Measurements from ENCODE around the gene TMX2.

The TMX2 gene

GRCh38 chr11:57752954-57753353, 40.6 kb downstream of the TMX2 start:
- Histone ChIP-seq H3K4me3 (IDR thresholded peaks at IDR 0.05; ENCODE audit: insufficient read depth, low read depth, low read length) (no peak overlapping the region), H3K9ac (no peak overlapping the region), H3K27ac (no peak overlapping the region), H3K36me3 (ENCODE audit: insufficient read depth) (no peaks in the 10 kb centered on the region), H4K20me1 (ENCODE audit: insufficient read depth) (no peaks in the 10 kb centered on the region), H3K4me2 (no peak overlapping the region), H3K27me3 (ENCODE audit: insufficient read depth, low read depth) (no peaks in the 10 kb centered on the region), H3K79me2 (ENCODE audit: insufficient read depth, low read depth) (no peaks in the 10 kb centered on the region), H3K4me1 (ENCODE audit: low read depth, poor library complexity, severe bottlenecking) (no peaks in the 10 kb centered on the region), H2AFZ (ENCODE audit: low read depth) (no peak overlapping the region)
- no peak for TF ChIP-seq CTCF (conservative IDR thresholded peaks at IDR 0.05; ENCODE audit: low read depth, low read length)

GRCh38 chr11:57758174-57758573, 45.8 kb downstream of the TMX2 start:
- Histone ChIP-seq H4K20me1 (ENCODE audit: insufficient read depth) (no peaks in the 10 kb centered on the region), H3K4me2 (no peak overlapping the region), H3K79me2 (ENCODE audit: insufficient read depth, low read depth) (no peaks in the 10 kb centered on the region), H3K9ac (no peak overlapping the region), H3K27me3 (ENCODE audit: insufficient read depth, low read depth) (no peaks in the 10 kb centered on the region), H3K36me3 (ENCODE audit: insufficient read depth) (no peaks in the 10 kb centered on the region), H3K4me1 (ENCODE audit: low read depth, poor library complexity, severe bottlenecking) (no peaks in the 10 kb centered on the region), H3K4me3 (IDR thresholded peaks at IDR 0.05; ENCODE audit: insufficient read depth, low read depth, low read length) (no peak overlapping the region), H3K27ac (no peak overlapping the region), H2AFZ (ENCODE audit: low read depth) (no peak overlapping the region)
- TF ChIP-seq CTCF (conservative IDR thresholded peaks at IDR 0.05; ENCODE audit: low read depth, low read length): no peak

GRCh38 chr11:57761301-57762234, 49.2 kb downstream of the TMX2 start, which contains the start of gene CTNND1:
Gene CTNND1, plus strand, starts transcription at chr11:57761802. Its CDS starts 29,677 bp downstream, at chr11:57791479.
- H3K9ac ChIP-seq: no peak within 1 kb of the TSS

GRCh38 chr11:57762235-57762861, 50.0 kb downstream of the TMX2 start:
- Histone ChIP-seq H3K9ac (no peak overlapping the region), H3K36me3 (ENCODE audit: insufficient read depth) (no peaks in the 10 kb centered on the region), H4K20me1 (ENCODE audit: insufficient read depth) (no peaks in the 10 kb centered on the region), H2AFZ (ENCODE audit: low read depth) (no peak overlapping the region), H3K79me2 (ENCODE audit: insufficient read depth, low read depth) (no peaks in the 10 kb centered on the region), H3K27me3 (ENCODE audit: insufficient read depth, low read depth) (no peaks in the 10 kb centered on the region), H3K4me1 (ENCODE audit: low read depth, poor library complexity, severe bottlenecking) (no peaks in the 10 kb centered on the region), H3K4me3 (IDR thresholded peaks at IDR 0.05; ENCODE audit: insufficient read depth, low read depth, low read length) (no peak overlapping the region), H3K27ac (no peak overlapping the region), H3K4me2 (no peak overlapping the region)
- no peak for TF ChIP-seq CTCF (conservative IDR thresholded peaks at IDR 0.05; ENCODE audit: low read depth, low read length)

More at GRCh38 chr11:57761301-57762234, 49.2 kb downstream of the TMX2 start, which contains the start of gene CTNND1:
- no peak within 1 kb of the TSS for H3K27ac ChIP-seq
- H3K36me3 ChIP-seq (ENCODE audit: insufficient read depth): no peaks in the 10 kb centered on the region
- no peak within 1 kb of the TSS for H3K4me2 ChIP-seq
- no peak within 1 kb of the TSS for H3K4me3 ChIP-seq (IDR thresholded peaks at IDR 0.05; ENCODE audit: insufficient read depth, low read depth, low read length)
- H3K4me1 ChIP-seq (ENCODE audit: low read depth, poor library complexity, severe bottlenecking): no peaks in the 10 kb centered on the region
- no peaks in the 10 kb centered on the region for H3K27me3 ChIP-seq (ENCODE audit: insufficient read depth, low read depth)
- TF ChIP-seq CTCF (conservative IDR thresholded peaks at IDR 0.05; ENCODE audit: low read depth, low read length): no peak
- H4K20me1 ChIP-seq (ENCODE audit: insufficient read depth): no peaks in the 10 kb centered on the region
- no peak within 1 kb of the TSS for H2AFZ ChIP-seq (ENCODE audit: low read depth)
- H3K79me2 ChIP-seq (ENCODE audit: insufficient read depth, low read depth): no peaks in the 10 kb centered on the region

All from KMS-11 (cell line).